ENCODE measurements around the gene EPHB4.

The EPHB4 gene

DNA sequence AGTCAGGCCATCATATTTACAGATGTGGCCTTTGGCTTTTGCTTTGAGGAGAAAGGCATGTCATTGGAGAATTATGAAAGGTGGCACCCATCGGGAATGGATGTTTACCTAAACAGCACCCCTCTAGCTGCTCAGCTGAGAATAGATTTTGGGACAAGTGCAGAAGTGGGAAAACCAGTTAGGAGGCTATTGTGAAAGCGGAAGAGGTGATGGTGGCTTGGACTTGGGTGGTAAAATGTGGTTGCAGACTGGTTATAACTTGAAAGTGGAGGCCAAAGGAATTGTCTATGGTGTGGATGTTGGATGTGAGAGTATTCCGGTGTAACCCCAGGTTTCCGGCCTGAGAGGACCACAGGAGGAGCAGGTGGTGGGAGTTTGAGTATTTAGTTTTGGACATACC, 20.0 kb upstream of the EPHB4 start:
- Histone ChIP-seq H3K79me2 (ENCODE audit: control insufficient read depth, insufficient read depth, low read length, poor library complexity) (no peaks in the 10 kb centered on the region), H2BK120ac (ENCODE audit: insufficient read depth, low read length, poor library complexity) (no peak overlapping the region), H3K4me2 (ENCODE audit: low read length) (no peak overlapping the region), H2BK5ac (ENCODE audit: low read depth, low read length, poor library complexity) (no peak overlapping the region), H3K27ac (ENCODE audit: low read depth, low read length) (no peak overlapping the region), H3K23ac (ENCODE audit: low read length) (no peak overlapping the region), H3K27me3 (ENCODE audit: insufficient read depth, low read length) (no peaks in the 10 kb centered on the region), H3K4me3 (ENCODE audit: low read depth, low read length) (no peak overlapping the region), H4K12ac (ENCODE audit: low read depth, low read length) (no peak overlapping the region), H3K14ac (ENCODE audit: low read length) (no peak overlapping the region), H3K36me3 (ENCODE audit: control insufficient read depth in 1 of 2, insufficient read depth in 2 of 2, low read length in 2 of 2) (no peaks in the 10 kb centered on the region), H2BK12ac (ENCODE audit: low read length) (no peak overlapping the region), H2AK5ac (ENCODE audit: low read length) (no peak overlapping the region), H3K9ac (ENCODE audit: low read length) (no peak overlapping the region), H3K9me3 (ENCODE audit: insufficient read depth, low read depth, low read length) (no peaks in the 10 kb centered on the region), H3K79me1 (ENCODE audit: low read length) (no peaks in the 10 kb centered on the region), H3K4me1 (ENCODE audit: control insufficient read depth in 1 of 2, insufficient read depth in 2 of 2, low read length in 2 of 2) (no peaks in the 10 kb centered on the region), H3K4ac (ENCODE audit: low read depth, low read length) (no peak overlapping the region), H2AFZ (ENCODE audit: insufficient read depth, low read length, poor library complexity) (no peak overlapping the region), H3K18ac (ENCODE audit: low read length) (no peak overlapping the region), H4K8ac (ENCODE audit: low read depth, low read length) (no peak overlapping the region), H4K91ac (ENCODE audit: low read depth, low read length) (no peak overlapping the region)
- WGBS (ENCODE audit: extremely low coverage, insufficient coverage, insufficient read length): no CpG with 5 or more reads among the region's 4 CpGs
- DNase-seq: peak in 1 of 2 donors; percentile 18

DNA sequence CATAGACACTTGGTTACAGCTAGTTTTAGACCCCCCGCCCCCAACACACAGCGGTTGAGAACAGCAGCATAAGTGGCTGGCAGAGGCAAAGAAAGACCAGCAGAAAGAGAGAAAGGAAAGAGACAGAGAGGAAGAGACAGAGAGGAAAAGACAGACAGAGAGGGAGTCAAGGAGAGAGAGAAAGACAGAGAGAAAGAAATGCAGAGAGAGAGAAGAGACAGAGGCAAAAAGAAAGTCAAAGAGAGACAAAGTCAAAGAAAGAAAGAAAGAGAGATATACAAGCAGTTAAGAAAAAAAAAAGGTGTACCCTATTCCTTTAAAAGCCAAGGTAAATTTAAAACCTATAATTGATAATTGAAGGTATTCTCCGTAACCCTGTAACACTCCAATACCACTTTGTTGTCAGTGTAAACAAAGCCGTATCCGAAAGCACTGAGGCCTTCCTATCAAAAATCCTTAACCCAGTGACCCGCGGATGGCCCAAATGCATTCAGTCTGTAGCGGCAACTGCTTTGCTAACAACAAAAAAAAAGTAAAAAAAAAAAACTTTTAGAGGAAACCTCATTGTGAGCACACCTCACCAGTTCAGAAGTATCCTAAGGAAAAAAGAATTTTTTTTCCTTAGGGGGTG, 13.3 kb upstream of the EPHB4 start:
- H3K9ac ChIP-seq (ENCODE audit: low read length): no peak overlapping the region
- no peak overlapping the region for H3K4ac ChIP-seq (ENCODE audit: low read depth, low read length)
- no CpG with 5 or more reads among the region's 8 CpGs for WGBS (ENCODE audit: extremely low coverage, insufficient coverage, insufficient read length)
- no peak overlapping the region for H3K27ac ChIP-seq (ENCODE audit: low read depth, low read length)
- no peak overlapping the region for H3K18ac ChIP-seq (ENCODE audit: low read length)
- no peaks in the 10 kb centered on the region for H3K36me3 ChIP-seq (ENCODE audit: control insufficient read depth in 1 of 2, insufficient read depth in 2 of 2, low read length in 2 of 2)
- H3K14ac ChIP-seq (ENCODE audit: low read length): no peak overlapping the region
- H4K91ac ChIP-seq (ENCODE audit: low read depth, low read length): no peak overlapping the region
- no peaks in the 10 kb centered on the region for H3K9me3 ChIP-seq (ENCODE audit: insufficient read depth, low read depth, low read length)
- no peak overlapping the region for H4K8ac ChIP-seq (ENCODE audit: low read depth, low read length)
- no peak overlapping the region for H2BK5ac ChIP-seq (ENCODE audit: low read depth, low read length, poor library complexity)
- H3K79me1 ChIP-seq (ENCODE audit: low read length): peaks cover 17% of the 10 kb centered on the region
- H3K4me2 ChIP-seq (ENCODE audit: low read length): no peak overlapping the region
- no peak overlapping the region for H4K12ac ChIP-seq (ENCODE audit: low read depth, low read length)
- H2BK12ac ChIP-seq (ENCODE audit: low read length): no peak overlapping the region
- H2AFZ ChIP-seq (ENCODE audit: insufficient read depth, low read length, poor library complexity): no peak overlapping the region
- H2BK120ac ChIP-seq (ENCODE audit: insufficient read depth, low read length, poor library complexity): no peak overlapping the region
- peaks cover 8 to 9% of the 10 kb centered on the region in 2 experiments for H3K4me1 ChIP-seq (ENCODE audit: control insufficient read depth in 1 of 2, insufficient read depth in 2 of 2, low read length in 2 of 2)
- no peak overlapping the region for H2AK5ac ChIP-seq (ENCODE audit: low read length)
- peaks cover 4% of the 10 kb centered on the region for H3K79me2 ChIP-seq (ENCODE audit: control insufficient read depth, insufficient read depth, low read length, poor library complexity)
- H3K27me3 ChIP-seq (ENCODE audit: insufficient read depth, low read length): no peaks in the 10 kb centered on the region
- DNase-seq: no peak
- no peak overlapping the region for H3K4me3 ChIP-seq (ENCODE audit: low read depth, low read length)
- H3K23ac ChIP-seq (ENCODE audit: low read length): no peak overlapping the region

DNA sequence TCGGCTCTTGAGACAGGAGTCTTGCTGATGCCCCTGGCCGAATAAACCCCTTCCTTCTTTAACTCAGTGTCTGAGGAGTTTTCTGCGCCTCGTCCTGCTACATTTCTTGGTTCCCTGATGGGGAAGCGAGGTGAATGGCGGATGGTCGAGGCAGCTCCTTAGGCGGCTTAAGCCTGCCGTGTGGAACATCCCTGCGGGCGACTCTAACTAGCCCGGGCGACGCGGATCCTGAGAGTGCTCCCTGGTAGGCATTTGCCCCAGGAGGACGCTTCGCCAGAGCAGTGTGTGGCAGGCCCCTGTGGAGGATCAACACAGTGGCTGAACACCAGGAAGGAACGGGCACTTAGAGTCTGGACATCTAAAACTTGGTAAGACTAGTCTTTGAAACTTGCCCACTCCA, 12.0 kb upstream of the EPHB4 start:
- Histone ChIP-seq H3K9me3 (ENCODE audit: insufficient read depth, low read depth, low read length) (no peaks in the 10 kb centered on the region), H3K18ac (ENCODE audit: low read length) (no peak overlapping the region), H4K91ac (ENCODE audit: low read depth, low read length) (no peak overlapping the region), H3K9ac (ENCODE audit: low read length) (no peak overlapping the region), H3K4me1 (ENCODE audit: control insufficient read depth in 1 of 2, insufficient read depth in 2 of 2, low read length in 2 of 2) (peaks cover 8 to 10% of the 10 kb centered on the region in 2 experiments), H3K27me3 (ENCODE audit: insufficient read depth, low read length) (no peaks in the 10 kb centered on the region), H2BK5ac (ENCODE audit: low read depth, low read length, poor library complexity) (no peak overlapping the region), H3K79me2 (ENCODE audit: control insufficient read depth, insufficient read depth, low read length, poor library complexity) (peaks cover 4% of the 10 kb centered on the region), H3K4me2 (ENCODE audit: low read length) (no peak overlapping the region), H3K27ac (ENCODE audit: low read depth, low read length) (no peak overlapping the region), H2AFZ (ENCODE audit: insufficient read depth, low read length, poor library complexity) (no peak overlapping the region), H2BK120ac (ENCODE audit: insufficient read depth, low read length, poor library complexity) (no peak overlapping the region), H3K36me3 (ENCODE audit: control insufficient read depth in 1 of 2, insufficient read depth in 2 of 2, low read length in 2 of 2) (no peaks in the 10 kb centered on the region), H3K23ac (ENCODE audit: low read length) (no peak overlapping the region), H3K79me1 (ENCODE audit: low read length) (peaks cover 17% of the 10 kb centered on the region), H4K12ac (ENCODE audit: low read depth, low read length) (no peak overlapping the region), H2AK5ac (ENCODE audit: low read length) (peak overlapping the region; percentile 82), H3K4ac (ENCODE audit: low read depth, low read length) (no peak overlapping the region), H4K8ac (ENCODE audit: low read depth, low read length) (no peak overlapping the region), H3K4me3 (ENCODE audit: low read depth, low read length) (no peak overlapping the region), H2BK12ac (ENCODE audit: low read length) (no peak overlapping the region), H3K14ac (ENCODE audit: low read length) (no peak overlapping the region)
- WGBS (ENCODE audit: extremely low coverage, insufficient coverage, insufficient read length): no CpG with 5 or more reads among the region's 18 CpGs
- no peak for DNase-seq

DNA sequence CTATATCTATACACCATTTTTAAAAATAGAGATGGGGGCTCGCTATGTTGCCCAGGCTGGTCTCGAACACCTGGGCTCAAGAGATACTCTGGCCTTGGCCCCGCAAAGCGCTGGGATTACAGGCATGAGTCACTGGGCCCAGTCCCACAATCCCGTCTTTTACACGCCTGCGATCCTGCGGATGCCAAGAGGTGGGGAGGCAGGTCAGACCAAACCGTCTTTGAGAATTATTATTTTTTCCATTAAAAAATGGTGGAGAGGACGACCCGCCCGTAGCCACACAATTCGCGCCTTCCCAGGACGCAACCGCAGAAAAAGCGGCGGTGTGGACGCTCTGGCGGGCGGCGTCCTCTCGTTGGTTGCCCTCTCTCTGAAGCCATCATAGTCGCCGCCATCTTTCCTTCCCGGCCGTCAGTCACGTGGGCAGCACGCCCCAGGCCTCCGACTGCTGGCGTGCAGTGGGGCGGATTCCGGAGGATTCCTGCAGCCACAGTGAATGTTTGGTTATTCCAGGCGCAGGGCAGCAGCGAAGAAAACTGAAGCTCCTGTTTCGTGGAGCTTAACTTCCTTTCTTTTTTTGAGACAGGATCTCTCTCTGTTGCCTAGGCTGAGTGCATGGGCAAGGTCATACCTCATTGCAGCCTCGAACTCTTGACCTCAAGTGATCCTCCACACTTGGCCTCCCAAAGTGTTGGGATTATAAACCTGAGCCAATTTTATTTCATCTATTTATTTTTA, 9.9 kb upstream of the EPHB4 start:
- Histone ChIP-seq H3K18ac (ENCODE audit: low read length) (peak overlapping the region; percentile 80), H3K36me3 (ENCODE audit: control insufficient read depth in 1 of 2, insufficient read depth in 2 of 2, low read length in 2 of 2) (no peaks in the 10 kb centered on the region), H2BK12ac (ENCODE audit: low read length) (peak overlapping the region; percentile 42), H3K27me3 (ENCODE audit: insufficient read depth, low read length) (no peaks in the 10 kb centered on the region), H3K4me2 (ENCODE audit: low read length) (peak overlapping the region; percentile 62), H3K79me1 (ENCODE audit: low read length) (peaks cover 17% of the 10 kb centered on the region), H4K12ac (ENCODE audit: low read depth, low read length) (peak overlapping the region; percentile 98), H4K8ac (ENCODE audit: low read depth, low read length) (peak overlapping the region; percentile 99), H2BK5ac (ENCODE audit: low read depth, low read length, poor library complexity) (peak overlapping the region; percentile 92), H3K23ac (ENCODE audit: low read length) (no peak overlapping the region), H3K4me3 (ENCODE audit: low read depth, low read length) (no peak overlapping the region), H2AFZ (ENCODE audit: insufficient read depth, low read length, poor library complexity) (peak overlapping the region; percentile 77), H3K27ac (ENCODE audit: low read depth, low read length) (peak overlapping the region; percentile 93), H4K91ac (ENCODE audit: low read depth, low read length) (peak overlapping the region; percentile 99), H3K9ac (ENCODE audit: low read length) (peak overlapping the region; percentile 73), H2BK120ac (ENCODE audit: insufficient read depth, low read length, poor library complexity) (peak overlapping the region; percentile 93), H2AK5ac (ENCODE audit: low read length) (peak overlapping the region; percentile 83), H3K14ac (ENCODE audit: low read length) (peak overlapping the region; percentile 94), H3K9me3 (ENCODE audit: insufficient read depth, low read depth, low read length) (no peaks in the 10 kb centered on the region), H3K4ac (ENCODE audit: low read depth, low read length) (peak overlapping the region; percentile 70), H3K4me1 (ENCODE audit: control insufficient read depth in 1 of 2, insufficient read depth in 2 of 2, low read length in 2 of 2) (peaks cover 8 to 10% of the 10 kb centered on the region in 2 experiments), H3K79me2 (ENCODE audit: control insufficient read depth, insufficient read depth, low read length, poor library complexity) (peaks cover 4% of the 10 kb centered on the region)
- peak; percentile 85 to 90 for DNase-seq
- no CpG with 5 or more reads among the region's 37 CpGs for WGBS (ENCODE audit: extremely low coverage, insufficient coverage, insufficient read length)
